Gastroesophageal sphincter (tissue), 3 donors: Measurements from ENCODE around the gene TRMT10A.

Source experiments
- EP300 ChIP-seq: sonication (generic); formaldehyde crosslinking; IDR thresholded peaks from one replicate; pipeline ENCODE4 v1.6.1; 2017; ENCODE audit warnings: antibody characterized with exemption, mild to moderate bottlenecking
- POLR2A ChIP-seq, 2 donors: fragments of 450-650 bp; IDR thresholded peaks; one replicate each; pipeline ENCODE4 v1.6.1; 2017; ENCODE audit warnings: antibody characterized with exemption in 2 of 2, mild to moderate bottlenecking in 2 of 2, moderate library complexity in 1 of 2
- TF ChIP-seq, protein P1 (sequence below), 4 experiments: fragments of 200-600 bp in 2 of 4; fragments of 450-650 bp in 2 of 4; sonication (generic) in 1 of 4; IDR thresholded peaks; one replicate each; pipeline ENCODE4 v1.5.1; 2017 to 2019; ENCODE audit warnings: antibody characterized with exemption in 4 of 4, mild to moderate bottlenecking in 2 of 4, moderate library complexity in 2 of 4

- no peak for TF ChIP-seq POLR2A (IDR thresholded peaks at IDR 0.05)
- TF ChIP-seq, protein P1, sequence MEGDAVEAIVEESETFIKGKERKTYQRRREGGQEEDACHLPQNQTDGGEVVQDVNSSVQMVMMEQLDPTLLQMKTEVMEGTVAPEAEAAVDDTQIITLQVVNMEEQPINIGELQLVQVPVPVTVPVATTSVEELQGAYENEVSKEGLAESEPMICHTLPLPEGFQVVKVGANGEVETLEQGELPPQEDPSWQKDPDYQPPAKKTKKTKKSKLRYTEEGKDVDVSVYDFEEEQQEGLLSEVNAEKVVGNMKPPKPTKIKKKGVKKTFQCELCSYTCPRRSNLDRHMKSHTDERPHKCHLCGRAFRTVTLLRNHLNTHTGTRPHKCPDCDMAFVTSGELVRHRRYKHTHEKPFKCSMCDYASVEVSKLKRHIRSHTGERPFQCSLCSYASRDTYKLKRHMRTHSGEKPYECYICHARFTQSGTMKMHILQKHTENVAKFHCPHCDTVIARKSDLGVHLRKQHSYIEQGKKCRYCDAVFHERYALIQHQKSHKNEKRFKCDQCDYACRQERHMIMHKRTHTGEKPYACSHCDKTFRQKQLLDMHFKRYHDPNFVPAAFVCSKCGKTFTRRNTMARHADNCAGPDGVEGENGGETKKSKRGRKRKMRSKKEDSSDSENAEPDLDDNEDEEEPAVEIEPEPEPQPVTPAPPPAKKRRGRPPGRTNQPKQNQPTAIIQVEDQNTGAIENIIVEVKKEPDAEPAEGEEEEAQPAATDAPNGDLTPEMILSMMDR (IDR thresholded peaks at IDR 0.05): no peak
- no peak for TF ChIP-seq EP300
Observed at GRCh38 chr4:99573735-99574368, 10.0 kb upstream of the TRMT10A start.
